GM12892 (cell line): ENCODE measurements around the gene PEAK3.
A peak's percentile ranks its signal among the peaks of the same experiment; 100 is the strongest.

Experiments
- DNase-seq: peaks from one replicate; pipeline ENCODE4 v3.0.0; 2011; ENCODE audit not compliant: insufficient read length
- FAIRE-seq: peaks from 2 replicates; lab custom pipeline; 2011; peaks lifted over from hg19 to GRCh38; lab: Jason Lieb, UNC
- POLR2A ChIP-seq: IDR thresholded peaks from 2 replicates; pipeline ENCODE4 v1.6.1; 2011; ENCODE audit warnings: low read depth, low read length, control low read depth
- POLR2AphosphoS5 ChIP-seq: IDR thresholded peaks from 2 replicates; pipeline ENCODE4 v1.6.1; 2011; ENCODE audit warnings: low read depth, low read length, control low read depth
- TAF1 ChIP-seq: IDR thresholded peaks from 2 replicates; pipeline ENCODE4 v1.6.1; 2011; ENCODE audit warnings: low read depth, mild to moderate bottlenecking, control low read depth, low read length, borderline replicate concordance

The PEAK3 gene

DNA sequence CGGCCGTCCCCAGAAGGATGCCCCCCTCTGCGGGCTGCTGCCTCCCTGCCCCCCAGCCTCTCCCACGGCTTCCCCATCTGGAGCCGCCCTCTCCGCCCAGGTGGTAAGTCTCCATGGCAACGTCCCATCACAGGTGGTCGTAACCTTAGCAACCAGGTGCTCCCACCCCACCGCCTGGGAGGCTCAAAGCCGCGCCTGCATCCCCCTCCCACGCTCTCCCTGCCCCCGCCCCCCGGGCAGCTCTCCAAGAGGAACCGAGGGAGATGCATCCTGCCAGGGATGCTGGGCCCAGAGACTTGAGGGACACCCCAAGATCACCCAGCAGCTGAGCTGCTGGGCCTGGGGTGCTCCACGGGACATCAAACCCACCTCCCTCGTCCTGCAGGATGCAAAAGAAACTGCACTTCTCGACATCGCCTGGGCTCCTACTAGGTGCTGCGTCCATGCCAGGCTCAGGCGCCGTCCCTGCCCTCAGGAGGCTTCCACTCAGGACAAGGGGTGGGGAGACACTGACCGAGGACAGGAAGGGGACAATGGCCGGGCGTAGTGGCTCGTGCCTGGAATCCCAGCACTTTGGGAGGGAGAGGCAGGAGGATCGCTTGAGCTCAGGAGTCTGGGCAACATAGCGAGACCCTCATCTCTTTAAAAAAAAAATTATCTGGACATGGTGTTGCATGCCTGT, 31.0 kb upstream of the PEAK3 start:
- DNase-seq (no peak), FAIRE-seq (no peak)
- no peak for TF ChIP-seq TAF1
- TF ChIP-seq POLR2A, result no peak
- no peak for TF ChIP-seq POLR2AphosphoS5

- no peak for DNase-seq
- TF ChIP-seq POLR2AphosphoS5, result no peak
- TF ChIP-seq POLR2A, result no peak
- no peak for TF ChIP-seq TAF1
- FAIRE-seq, result no peak
These were observed 29.1 kb upstream of the PEAK3 start for GRCh38 chr19:2311093-2311492.

GRCh38 chr19:2309734-2310362, 27.9 kb upstream of the PEAK3 start:
- FAIRE-seq (no peak), DNase-seq (no peak)
- no peak for TF ChIP-seq POLR2A

GRCh38 chr19:2308114-2308556, 26.2 kb upstream of the PEAK3 start, which contains the start of gene LINGO3:
TSS of gene LINGO3 (minus strand) at chr19:2308154. CDS start at chr19:2291776, 16,378 bp downstream.
- FAIRE-seq (no peak), DNase-seq (no peak)
- TF ChIP-seq TAF1 (no peak), POLR2AphosphoS5 (no peak), POLR2A (no peak)

- DNase-seq (no peak), FAIRE-seq (no peak)
- TF ChIP-seq POLR2AphosphoS5, result no peak
- TF ChIP-seq TAF1, result no peak
- no peak for TF ChIP-seq POLR2A
These were observed 25.6 kb upstream of the PEAK3 start for GRCh38 chr19:2307518-2308012.

GRCh38 chr19:2306971-2307370, 25.0 kb upstream of the PEAK3 start:
- no peak for FAIRE-seq
- TF ChIP-seq POLR2AphosphoS5 (no peak), POLR2A (no peak), TAF1 (no peak)

DNA sequence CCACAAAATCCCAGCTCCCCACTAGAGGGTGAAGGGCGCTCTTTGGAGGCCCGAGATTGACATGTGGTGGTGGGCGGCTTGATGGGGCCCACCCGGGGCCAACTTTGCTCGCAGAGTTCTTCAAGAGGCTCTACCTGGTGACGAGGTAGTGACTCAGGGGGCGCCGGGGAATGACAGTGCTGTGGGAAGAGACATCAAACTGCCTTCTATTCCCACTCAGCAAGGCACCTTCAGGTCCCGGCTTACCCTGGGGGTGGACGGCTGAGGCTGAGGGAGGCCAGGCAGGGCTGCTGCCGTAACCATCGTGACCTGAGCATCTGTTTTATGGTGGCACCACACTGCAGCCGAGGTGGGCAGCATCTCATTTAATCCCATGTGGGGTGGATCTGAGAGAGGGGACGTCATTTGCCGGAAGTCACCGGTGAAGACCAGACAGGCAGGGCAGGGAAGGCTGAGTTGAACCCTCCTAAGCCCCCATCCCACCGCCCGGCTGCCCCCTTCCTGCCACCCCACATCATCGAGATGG, 24.4 kb upstream of the PEAK3 start:
- no peak for DNase-seq
- no peak for FAIRE-seq

More at GRCh38 chr19:2306971-2307370, 25.0 kb upstream of the PEAK3 start:
- no peak for DNase-seq

DNA sequence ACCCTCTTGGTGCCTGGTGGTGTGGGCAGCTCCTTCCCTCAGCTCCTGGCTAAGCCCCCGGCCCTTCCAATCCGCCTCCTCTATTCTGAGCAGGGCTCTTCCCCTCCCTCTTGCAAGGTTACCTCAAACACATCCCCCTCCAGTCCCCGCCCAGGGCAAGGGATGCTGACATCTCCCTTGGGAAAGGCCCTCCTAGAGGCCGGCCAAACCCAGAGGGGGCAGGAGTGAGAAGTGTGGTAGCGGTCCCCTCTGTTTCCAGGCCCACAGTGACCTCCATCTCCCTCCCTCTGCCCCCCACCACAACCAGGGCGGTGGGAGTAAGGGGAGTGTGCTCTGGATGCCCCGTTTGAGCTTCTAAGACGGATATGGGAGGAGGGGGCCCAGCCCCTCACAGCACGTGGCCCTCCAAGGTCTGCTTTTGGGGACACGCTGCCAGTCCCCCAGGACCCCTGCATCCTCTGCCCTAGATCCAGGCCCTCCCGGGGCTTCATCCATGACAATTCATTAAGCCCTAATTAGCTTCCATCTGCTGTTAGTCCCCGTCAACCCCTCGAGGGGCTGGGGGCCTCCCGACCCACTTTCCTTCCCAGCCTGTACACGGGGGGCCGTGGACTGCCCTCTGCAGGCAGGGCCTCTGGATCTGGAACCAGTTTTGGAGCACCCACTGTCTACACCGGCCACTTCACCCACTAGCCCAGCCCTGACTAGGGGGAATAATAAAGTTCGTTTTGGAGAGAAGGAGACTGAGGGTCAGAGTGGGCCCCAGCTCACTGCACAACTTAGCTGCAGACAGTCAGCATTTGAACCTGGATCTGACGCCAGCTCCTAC, 23.7 kb upstream of the PEAK3 start:
- FAIRE-seq (no peak), DNase-seq (no peak)
- TF ChIP-seq POLR2AphosphoS5, result no peak
- TF ChIP-seq POLR2A, result no peak
- no peak for TF ChIP-seq TAF1

More for the DNA sequence above, 24.4 kb upstream of the PEAK3 start:
- TF ChIP-seq POLR2A, result no peak
- TF ChIP-seq POLR2AphosphoS5, result no peak
- TF ChIP-seq TAF1, result no peak

GRCh38 chr19:2303211-2303798, 21.3 kb upstream of the PEAK3 start:
- FAIRE-seq (no peak), DNase-seq (no peak)
- TF ChIP-seq POLR2AphosphoS5, result no peak
- TF ChIP-seq POLR2A, result no peak
- no peak for TF ChIP-seq TAF1

DNA sequence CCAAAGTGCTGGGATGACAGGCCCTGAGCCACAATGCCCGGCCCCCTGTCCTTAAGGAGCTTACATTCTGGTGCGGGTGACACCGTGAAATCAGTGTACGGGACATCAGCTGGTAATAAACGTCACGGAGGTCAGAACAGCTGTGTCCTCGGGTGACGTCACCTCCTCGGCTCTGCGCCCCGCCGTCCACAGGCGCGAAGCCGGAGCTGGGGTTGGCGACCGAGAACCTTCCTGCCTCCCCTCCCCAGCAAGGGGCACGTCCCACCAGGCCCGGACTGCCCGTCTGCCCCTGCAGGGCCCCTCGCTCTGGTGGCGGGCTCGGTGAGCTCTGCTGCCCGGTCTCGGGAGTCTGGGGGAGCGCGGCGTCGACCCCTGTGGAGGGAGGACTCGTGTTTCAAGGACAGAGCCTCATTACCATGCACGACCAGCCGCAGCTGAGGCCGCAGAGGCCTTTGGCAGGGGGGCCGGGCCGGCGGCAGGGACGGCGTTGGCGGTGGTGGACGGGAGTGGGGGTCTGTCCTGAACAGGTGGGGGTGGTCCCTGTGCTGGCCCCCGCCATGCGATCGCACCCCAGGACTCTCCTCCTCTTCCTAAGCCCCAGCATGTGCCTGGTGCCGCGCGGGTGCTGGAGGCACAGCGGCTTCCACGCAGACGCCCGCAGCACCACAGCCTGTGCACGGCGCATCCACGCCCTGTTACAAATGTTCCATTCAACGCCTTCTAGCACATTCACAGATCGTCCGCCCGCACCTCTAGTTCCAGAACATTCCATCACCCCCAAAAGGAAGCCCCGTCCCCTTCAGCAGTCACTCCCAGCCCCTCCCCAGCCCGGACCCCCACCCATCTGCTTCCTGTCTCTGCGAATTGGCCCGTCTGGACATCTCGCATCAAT, 20.6 kb upstream of the PEAK3 start:
- DNase-seq, result no peak
- no peak for FAIRE-seq

DNA sequence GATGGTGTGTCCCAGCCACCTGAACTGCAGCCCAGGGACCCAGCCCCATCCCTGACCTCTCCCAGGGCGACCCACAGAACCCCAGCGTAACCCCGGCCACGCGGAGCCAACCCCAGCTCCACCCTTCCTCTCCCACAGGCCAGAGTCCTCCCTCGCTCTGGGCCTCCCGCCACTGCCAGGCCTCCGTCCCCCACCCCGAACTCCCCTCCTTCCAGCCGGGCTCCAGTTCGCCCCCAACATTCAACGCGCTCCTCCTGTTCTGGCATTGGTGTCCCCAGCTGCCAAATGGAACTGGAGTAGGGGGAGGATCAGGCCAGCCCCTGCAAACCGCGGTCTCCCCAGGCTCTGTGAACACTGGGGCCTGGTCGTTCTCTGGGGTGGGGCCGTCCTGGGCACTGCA, 18.6 kb upstream of the PEAK3 start:
- TF ChIP-seq POLR2A, result no peak
- TF ChIP-seq POLR2AphosphoS5, result no peak
- TF ChIP-seq TAF1, result no peak
- no peak for FAIRE-seq
- DNase-seq, result no peak

More for the DNA sequence above, 20.6 kb upstream of the PEAK3 start:
- TF ChIP-seq POLR2AphosphoS5 (0 out of 2 replicates have a peak, but pooled peaks have one; percentile 11), POLR2A (no peak)
